Measurements from ENCODE around the gene GTF2IRD1. TPM values are rescaled to one million over a fixed set of nuclear protein-coding genes. Genes with fewer than 3 reads are reported as not detected.

The GTF2IRD1 gene
- polyA plus RNA-seq, 1 of the 3 experiments (the other 2 are of a cell fraction), result 26.4 TPM

DNA sequence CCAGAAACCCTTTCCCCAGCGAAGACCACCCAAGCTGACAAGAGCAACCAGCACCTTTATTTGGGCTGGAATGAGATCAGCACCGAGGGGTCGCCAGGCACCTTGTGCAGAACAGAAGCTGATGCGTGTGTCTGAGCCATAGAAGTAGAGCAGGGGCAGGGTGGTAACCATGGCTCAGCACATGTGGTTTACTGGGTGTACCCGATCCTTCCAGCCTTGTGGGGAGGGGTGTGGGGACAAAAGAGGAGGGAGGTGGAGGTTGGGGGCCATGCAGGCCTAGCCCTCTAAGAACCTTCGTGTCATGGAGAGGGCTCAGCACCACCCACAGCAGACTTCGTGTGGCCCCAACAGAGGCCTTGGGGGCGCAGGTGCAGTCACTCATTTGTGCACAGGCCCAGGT lies 119.8 kb downstream of the GTF2IRD1 start:
- no peak overlapping the region for H3K9ac ChIP-seq
- no peak overlapping the region for H3K27ac ChIP-seq (ENCODE audit: low read depth in 2 of 2, low read length in 1 of 2)
- peaks cover 8% of the 10 kb centered on the region for H3F3A ChIP-seq (replicated peaks; ENCODE audit: insufficient read depth)
- ChIA-PET CTCF (interaction anchor here (9.7 kb wide), 1 partner anchor 153 kb away, joined by 130 read pairs; no protein-coding TSS in a partner anchor), POLR2A (no interaction called here)
- TF ChIP-seq MEF2A (IDR thresholded peaks at IDR 0.05; ENCODE audit: borderline replicate concordance, low read depth) (no peak), GATA2 (CRISPR knock-in tag; IDR thresholded peaks at IDR 0.05) (no peak), FOSL2 (IDR thresholded peaks at IDR 0.05; ENCODE audit: borderline replicate concordance, low read depth) (no peak), EZH2phosphoT487 (IDR thresholded peaks at IDR 0.05; ENCODE audit: borderline replicate concordance, low read depth) (no peak)
- TF ChIP-seq, protein P1, sequence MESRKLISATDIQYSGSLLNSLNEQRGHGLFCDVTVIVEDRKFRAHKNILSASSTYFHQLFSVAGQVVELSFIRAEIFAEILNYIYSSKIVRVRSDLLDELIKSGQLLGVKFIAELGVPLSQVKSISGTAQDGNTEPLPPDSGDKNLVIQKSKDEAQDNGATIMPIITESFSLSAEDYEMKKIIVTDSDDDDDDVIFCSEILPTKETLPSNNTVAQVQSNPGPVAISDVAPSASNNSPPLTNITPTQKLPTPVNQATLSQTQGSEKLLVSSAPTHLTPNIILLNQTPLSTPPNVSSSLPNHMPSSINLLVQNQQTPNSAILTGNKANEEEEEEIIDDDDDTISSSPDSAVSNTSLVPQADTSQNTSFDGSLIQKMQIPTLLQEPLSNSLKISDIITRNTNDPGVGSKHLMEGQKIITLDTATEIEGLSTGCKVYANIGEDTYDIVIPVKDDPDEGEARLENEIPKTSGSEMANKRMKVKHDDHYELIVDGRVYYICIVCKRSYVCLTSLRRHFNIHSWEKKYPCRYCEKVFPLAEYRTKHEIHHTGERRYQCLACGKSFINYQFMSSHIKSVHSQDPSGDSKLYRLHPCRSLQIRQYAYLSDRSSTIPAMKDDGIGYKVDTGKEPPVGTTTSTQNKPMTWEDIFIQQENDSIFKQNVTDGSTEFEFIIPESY (IDR thresholded peaks at IDR 0.05; ENCODE audit: borderline replicate concordance, low read depth), result no peak
- TF ChIP-seq, protein P2, sequence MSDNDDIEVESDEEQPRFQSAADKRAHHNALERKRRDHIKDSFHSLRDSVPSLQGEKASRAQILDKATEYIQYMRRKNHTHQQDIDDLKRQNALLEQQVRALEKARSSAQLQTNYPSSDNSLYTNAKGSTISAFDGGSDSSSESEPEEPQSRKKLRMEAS (IDR thresholded peaks at IDR 0.05; ENCODE audit: low read depth), result no peak
- DNase-seq, result peak; percentile 24
- no peaks in the 10 kb centered on the region for H3K27me3 ChIP-seq (ENCODE audit: insufficient read depth)
- H2AFZ ChIP-seq (ENCODE audit: low read depth), result no peak overlapping the region
- no peaks in the 10 kb centered on the region for H4K20me1 ChIP-seq (ENCODE audit: insufficient read depth)
- WGBS (ENCODE audit: low lambda C conversion rate), result 96% methylated on average over 8 of the region's 8 CpGs
- no peaks in the 10 kb centered on the region for H3K9me3 ChIP-seq
- H3K79me2 ChIP-seq (ENCODE audit: insufficient read depth), result no peaks in the 10 kb centered on the region
- H3K4me1 ChIP-seq (ENCODE audit: control insufficient read depth in 1 of 2, insufficient read depth in 2 of 2, low read depth in 1 of 2, low read length in 1 of 2), result peaks cover 0 to 8% of the 10 kb centered on the region in 2 experiments; a peak in 1 of 4 replicates
- H3K4me2 ChIP-seq, result no peak overlapping the region
- H3K4me3 ChIP-seq (ENCODE audit: low read depth in 2 of 2, low read length in 1 of 2), result no peak overlapping the region
- H3K9me2 ChIP-seq, result no peaks in the 10 kb centered on the region
- H3K36me3 ChIP-seq (replicated peaks in 1 of 2; ENCODE audit: control insufficient read depth in 1 of 2, insufficient read depth in 2 of 2, low read length in 1 of 2), result peaks cover 0 to 4% of the 10 kb centered on the region in 2 experiments

DNA sequence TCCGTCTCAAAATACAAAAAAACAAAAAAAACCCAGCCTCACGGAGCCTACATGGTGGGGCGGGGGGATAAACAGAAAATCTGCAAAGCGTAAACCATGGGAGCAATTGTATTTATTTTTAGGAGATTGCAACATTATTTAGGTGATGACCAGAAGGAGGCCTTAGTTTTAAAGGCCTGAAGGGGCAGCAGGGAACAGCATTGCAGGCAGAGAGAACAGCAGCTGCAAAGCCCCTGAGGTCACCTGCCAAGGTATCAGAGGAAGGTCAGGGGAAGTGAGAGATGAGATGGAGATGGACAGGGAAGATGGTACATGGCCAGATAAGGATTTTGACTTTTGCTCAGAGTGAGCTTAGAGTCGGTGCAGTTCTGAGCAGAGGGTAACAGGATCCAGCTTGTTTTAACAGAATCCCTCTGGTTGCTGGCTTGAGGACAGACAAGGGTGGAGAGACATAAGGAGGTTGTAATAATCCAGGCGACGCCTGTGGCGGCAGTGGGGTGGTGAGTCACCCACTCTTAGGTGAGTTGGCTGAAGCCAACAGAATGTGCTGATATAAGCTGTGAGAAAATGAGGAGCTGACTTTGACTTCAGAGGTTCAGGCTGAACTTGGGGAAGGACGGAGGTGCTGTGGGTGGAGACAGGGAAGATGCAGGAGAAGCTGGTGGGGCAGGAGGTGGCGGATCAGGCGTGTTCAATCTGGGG lies 121.5 kb downstream of the GTF2IRD1 start:
- Histone ChIP-seq H3K9me2 (no peaks in the 10 kb centered on the region), H3K4me1 (ENCODE audit: control insufficient read depth in 1 of 2, insufficient read depth in 2 of 2, low read depth in 1 of 2, low read length in 1 of 2) (no peaks in the 10 kb centered on the region), H3K9me3 (no peaks in the 10 kb centered on the region), H3K9ac (no peak overlapping the region), H3K4me3 (ENCODE audit: low read depth in 2 of 2, low read length in 1 of 2) (no peak overlapping the region), H2AFZ (ENCODE audit: low read depth) (no peak overlapping the region), H3F3A (replicated peaks; ENCODE audit: insufficient read depth) (peaks cover 8% of the 10 kb centered on the region), H3K27me3 (ENCODE audit: insufficient read depth) (no peaks in the 10 kb centered on the region), H3K27ac (ENCODE audit: low read depth in 2 of 2, low read length in 1 of 2) (no peak overlapping the region), H3K79me2 (ENCODE audit: insufficient read depth) (no peaks in the 10 kb centered on the region), H4K20me1 (ENCODE audit: insufficient read depth) (no peaks in the 10 kb centered on the region), H3K4me2 (no peak overlapping the region), H3K36me3 (replicated peaks in 1 of 2; ENCODE audit: control insufficient read depth in 1 of 2, insufficient read depth in 2 of 2, low read length in 1 of 2) (peaks cover 0 to 4% of the 10 kb centered on the region in 2 experiments)
- TF ChIP-seq NFIC (IDR thresholded peaks at IDR 0.05; ENCODE audit: borderline replicate concordance), result no peak
- TF ChIP-seq, protein P3, sequence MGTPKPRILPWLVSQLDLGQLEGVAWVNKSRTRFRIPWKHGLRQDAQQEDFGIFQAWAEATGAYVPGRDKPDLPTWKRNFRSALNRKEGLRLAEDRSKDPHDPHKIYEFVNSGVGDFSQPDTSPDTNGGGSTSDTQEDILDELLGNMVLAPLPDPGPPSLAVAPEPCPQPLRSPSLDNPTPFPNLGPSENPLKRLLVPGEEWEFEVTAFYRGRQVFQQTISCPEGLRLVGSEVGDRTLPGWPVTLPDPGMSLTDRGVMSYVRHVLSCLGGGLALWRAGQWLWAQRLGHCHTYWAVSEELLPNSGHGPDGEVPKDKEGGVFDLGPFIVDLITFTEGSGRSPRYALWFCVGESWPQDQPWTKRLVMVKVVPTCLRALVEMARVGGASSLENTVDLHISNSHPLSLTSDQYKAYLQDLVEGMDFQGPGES (IDR thresholded peaks at IDR 0.05; ENCODE audit: low read depth, low read length), result no peak
- no peak for TF ChIP-seq RAD21 (IDR thresholded peaks at IDR 0.05; ENCODE audit: low read length)
- no peak for TF ChIP-seq TAF1 (IDR thresholded peaks at IDR 0.05; ENCODE audit: borderline replicate concordance, low read depth, low read length)
- no peak for TF ChIP-seq FOXM1 (IDR thresholded peaks at IDR 0.05; ENCODE audit: low read depth)
- TF ChIP-seq, protein P4, sequence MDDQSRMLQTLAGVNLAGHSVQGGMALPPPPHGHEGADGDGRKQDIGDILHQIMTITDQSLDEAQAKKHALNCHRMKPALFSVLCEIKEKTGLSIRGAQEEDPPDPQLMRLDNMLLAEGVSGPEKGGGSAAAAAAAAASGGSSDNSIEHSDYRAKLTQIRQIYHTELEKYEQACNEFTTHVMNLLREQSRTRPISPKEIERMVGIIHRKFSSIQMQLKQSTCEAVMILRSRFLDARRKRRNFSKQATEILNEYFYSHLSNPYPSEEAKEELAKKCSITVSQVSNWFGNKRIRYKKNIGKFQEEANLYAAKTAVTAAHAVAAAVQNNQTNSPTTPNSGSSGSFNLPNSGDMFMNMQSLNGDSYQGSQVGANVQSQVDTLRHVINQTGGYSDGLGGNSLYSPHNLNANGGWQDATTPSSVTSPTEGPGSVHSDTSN (IDR thresholded peaks at IDR 0.05), result no peak
- no peak for TF ChIP-seq YY1 (IDR thresholded peaks at IDR 0.05; ENCODE audit: low read depth)
- no peak for TF ChIP-seq EZH2phosphoT487 (IDR thresholded peaks at IDR 0.05; ENCODE audit: borderline replicate concordance, low read depth)
- CTCF ChIA-PET, result interaction anchor here (0.8 to 5.2 kb wide), 4 partner anchors 9 to 174 kb away, joined by 3 to 38 read pairs (median 6); no protein-coding TSS in a partner anchor
- no peak for DNase-seq
- WGBS (ENCODE audit: low lambda C conversion rate), result 92% methylated on average over 11 of the region's 11 CpGs
- POLR2A ChIA-PET, result no interaction called here
